Urinary bladder (tissue), 4 donors: Measurements from ENCODE around the gene CMTR1. TPM values are rescaled to one million over a fixed set of nuclear protein-coding genes. Genes with fewer than 3 reads are reported as not detected.
"Not testable (repeated sequence)": the region's sequence is repeated elsewhere in the genome, so short reads cannot be mapped to it uniquely, and the experiment has no call there.

Source experiments
- DNase-seq: peaks from one replicate; pipeline ENCODE4 v3.0.0-alpha.2; 2015; ENCODE audit errors: extremely low spot score
- H3K27ac ChIP-seq: one replicate; pipeline ENCODE4 v1.5.1; 2013; ENCODE audit warnings: low read depth, mild to moderate bottlenecking, moderate library complexity
- H3K36me3 ChIP-seq: one replicate; pipeline ENCODE4 v1.6.1; 2013; ENCODE audit warnings: mild to moderate bottlenecking, moderate library complexity; ENCODE audit not compliant: insufficient read depth
- H3K4me1 ChIP-seq: one replicate; pipeline ENCODE4 v1.6.1; 2013; ENCODE audit warnings: mild to moderate bottlenecking, moderate library complexity; ENCODE audit not compliant: insufficient read depth
- H3K4me3 ChIP-seq: one replicate; pipeline ENCODE4 v1.5.1; 2013; ENCODE audit warnings: low read depth, low read length
- WGBS: extraction: QIAGEN DNeasy Blood & Tissue Kit; methylation state at CpG from one replicate; pipeline ENCODE4 v1.1.7; 2013; 5-methylcytosine and 5-hydroxymethylcytosine counted together
- polyA plus RNA-seq: library from polyadenylated mRNA; stranded (reverse); fragments of 200-250 nt; gene quantifications from one replicate; pipeline ENCODE4 v1.2.3, GENCODE V29; 2013
- total RNA-seq: library from RNA; depleted of rRNA; stranded (reverse); fragments of >200 nt; gene quantifications from one replicate; pipeline ENCODE4 v1.2.3, GENCODE V29; 2014
- donor health status: healthy with polysubstance abuse.
- donor health status: healthy.

CMTR1 gene
- total and polyA plus RNA-seq, 2 donors, result 26.0 to 32.3 TPM

DNA sequence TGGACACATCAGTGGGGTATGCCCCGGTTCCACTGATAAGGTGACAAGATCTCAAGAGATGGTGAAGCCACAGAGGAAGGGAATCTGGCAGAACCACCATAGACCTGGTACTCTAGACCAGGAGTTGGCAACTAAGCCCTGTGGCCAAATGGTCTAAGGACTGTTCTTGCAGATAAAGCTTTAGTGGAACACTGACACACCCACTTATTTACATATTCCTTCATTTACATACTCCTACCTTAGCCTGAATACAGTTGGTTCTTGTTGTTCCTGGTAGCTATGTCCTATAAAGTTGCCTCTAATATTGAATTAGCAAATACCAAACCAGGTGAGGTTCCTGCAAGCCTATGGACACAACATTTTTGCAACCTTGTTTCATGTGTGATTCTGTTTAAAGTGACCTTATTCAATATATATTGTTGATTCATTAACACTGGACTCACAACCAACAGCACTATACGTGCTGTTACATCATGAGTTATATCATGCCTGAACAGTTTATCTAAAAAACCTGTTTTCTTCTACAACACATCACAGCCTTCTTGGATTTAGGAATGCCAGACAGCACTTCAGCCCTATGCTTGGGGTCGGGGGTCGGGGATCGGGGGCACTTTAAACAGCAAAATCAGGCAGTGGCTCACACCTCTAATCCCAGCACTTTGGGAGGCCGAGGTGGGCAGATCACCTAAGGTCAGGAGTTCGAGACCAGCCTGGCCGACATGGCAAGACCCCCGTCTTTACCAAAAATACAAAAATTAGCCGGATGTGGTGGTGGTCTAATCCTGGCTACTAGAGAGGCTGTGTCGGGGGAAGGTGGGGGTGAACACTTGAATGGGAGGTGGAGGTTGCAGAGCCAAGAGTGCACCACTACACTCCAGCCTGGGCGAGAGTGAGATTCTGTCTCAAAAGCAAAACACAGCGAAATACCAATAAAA, 64.2 kb downstream of the CMTR1 start:
- H3K4me1 ChIP-seq, result no peaks in the 10 kb centered on the region
- WGBS, result 89% methylated on average over 13 of the region's 13 CpGs
- H3K4me3 ChIP-seq, result no peak overlapping the region
- DNase-seq, result no peak
- no peaks in the 10 kb centered on the region for H3K36me3 ChIP-seq
- H3K27ac ChIP-seq, result no peak overlapping the region

DNA sequence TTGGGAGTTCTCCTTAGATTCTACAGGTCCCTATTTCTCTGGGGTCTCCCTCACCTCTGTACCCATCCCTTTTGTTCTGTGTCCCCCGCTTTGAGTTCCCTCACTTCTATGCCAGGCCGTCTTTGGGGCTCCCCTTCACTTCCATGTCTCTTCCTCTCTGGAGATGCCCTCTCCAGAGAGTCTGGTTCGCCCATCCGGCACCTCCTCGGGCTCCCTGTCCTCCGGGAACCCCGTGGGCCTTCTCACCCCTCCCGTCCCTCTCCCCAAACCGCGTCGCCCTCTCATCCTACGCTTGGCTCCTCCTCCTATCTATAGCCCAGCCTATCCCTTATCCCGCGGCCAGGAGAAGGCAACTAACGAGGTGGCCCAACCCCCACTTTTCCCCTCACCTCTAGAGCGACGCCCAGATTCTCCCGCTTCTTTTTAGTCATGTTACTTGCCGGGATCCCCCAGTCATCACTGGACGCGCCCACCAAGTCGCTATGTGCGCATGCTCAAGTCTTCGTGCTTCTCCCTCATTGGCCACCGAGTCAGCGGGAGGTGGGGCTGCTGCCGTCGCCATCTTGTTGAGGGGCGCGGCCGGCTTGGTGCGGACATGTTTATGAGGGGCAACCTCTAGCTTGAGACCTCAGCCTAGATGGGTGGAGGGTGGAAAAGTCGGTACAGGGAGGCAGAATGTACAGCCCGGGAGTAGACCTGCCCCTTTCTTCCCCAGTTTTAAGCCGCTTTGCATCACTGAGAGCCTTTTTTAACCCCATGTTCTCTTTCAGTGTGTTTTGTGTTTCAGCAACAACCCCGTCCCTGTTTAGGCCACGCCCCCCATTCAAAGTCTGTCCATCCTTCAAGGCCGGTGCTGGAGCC, 66.6 kb downstream of the CMTR1 start, which contains the start of gene CCDC167:
CCDC167 (minus strand) TSS at position 461 of the 861 bp plus-strand sequence; CDS start at position 431, 30 bp downstream.
- DNase-seq, result peak; percentile 97
- Histone ChIP-seq H3K36me3 (no peaks in the 10 kb centered on the region), H3K27ac (no peak within 1 kb of the TSS), H3K4me3 (peak within 1 kb of the TSS; percentile 55), H3K4me1 (no peaks in the 10 kb centered on the region)
- WGBS, result 1% methylated on average over 38 of the region's 38 CpGs

DNA sequence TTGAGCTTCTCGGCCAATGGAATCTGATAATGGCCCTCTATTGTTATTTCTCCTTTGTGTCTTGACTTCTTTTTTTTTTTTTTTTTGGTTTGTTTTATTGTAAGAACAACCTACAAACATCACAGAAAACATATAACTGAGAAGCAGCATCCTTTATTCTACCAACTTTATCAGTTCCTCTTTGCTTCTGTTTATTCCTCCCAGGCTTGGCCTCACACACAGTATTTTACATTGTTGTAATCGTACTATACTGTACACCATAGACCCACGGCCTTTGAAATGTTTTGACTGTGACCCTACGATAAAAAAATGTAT, 67.2 kb downstream of the CMTR1 start:
- WGBS, result 71% methylated on average over 4 of the region's 4 CpGs
- Histone ChIP-seq H3K36me3 (no peaks in the 10 kb centered on the region), H3K27ac (no peak overlapping the region), H3K4me1 (no peaks in the 10 kb centered on the region), H3K4me3 (peak overlapping the region; percentile 55)
- DNase-seq, result no peak

DNA sequence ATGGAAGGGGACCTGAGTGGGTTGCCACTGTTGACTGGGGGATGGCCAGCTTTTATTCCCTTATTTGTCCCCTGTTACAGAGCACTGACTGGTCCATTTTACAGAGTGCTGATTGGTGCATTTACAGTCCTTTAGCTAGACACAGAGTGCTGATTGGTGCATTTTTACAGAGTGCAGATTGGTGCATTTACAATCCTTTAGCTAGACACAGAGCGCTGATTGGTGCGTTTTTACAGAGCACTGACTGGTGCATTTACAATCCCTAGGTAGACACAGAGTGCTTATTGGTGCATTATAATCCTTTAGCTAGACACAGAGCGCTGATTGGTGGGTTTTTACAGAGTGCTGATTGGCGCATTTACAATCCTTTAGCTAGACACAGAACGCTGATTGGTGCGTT, 67.9 kb downstream of the CMTR1 start:
- WGBS, result 94% methylated on average over 6 of the region's 6 CpGs
- not testable (repeated sequence) for H3K36me3 ChIP-seq, H3K4me1 ChIP-seq, DNase-seq, H3K4me3 ChIP-seq, H3K27ac ChIP-seq

DNA sequence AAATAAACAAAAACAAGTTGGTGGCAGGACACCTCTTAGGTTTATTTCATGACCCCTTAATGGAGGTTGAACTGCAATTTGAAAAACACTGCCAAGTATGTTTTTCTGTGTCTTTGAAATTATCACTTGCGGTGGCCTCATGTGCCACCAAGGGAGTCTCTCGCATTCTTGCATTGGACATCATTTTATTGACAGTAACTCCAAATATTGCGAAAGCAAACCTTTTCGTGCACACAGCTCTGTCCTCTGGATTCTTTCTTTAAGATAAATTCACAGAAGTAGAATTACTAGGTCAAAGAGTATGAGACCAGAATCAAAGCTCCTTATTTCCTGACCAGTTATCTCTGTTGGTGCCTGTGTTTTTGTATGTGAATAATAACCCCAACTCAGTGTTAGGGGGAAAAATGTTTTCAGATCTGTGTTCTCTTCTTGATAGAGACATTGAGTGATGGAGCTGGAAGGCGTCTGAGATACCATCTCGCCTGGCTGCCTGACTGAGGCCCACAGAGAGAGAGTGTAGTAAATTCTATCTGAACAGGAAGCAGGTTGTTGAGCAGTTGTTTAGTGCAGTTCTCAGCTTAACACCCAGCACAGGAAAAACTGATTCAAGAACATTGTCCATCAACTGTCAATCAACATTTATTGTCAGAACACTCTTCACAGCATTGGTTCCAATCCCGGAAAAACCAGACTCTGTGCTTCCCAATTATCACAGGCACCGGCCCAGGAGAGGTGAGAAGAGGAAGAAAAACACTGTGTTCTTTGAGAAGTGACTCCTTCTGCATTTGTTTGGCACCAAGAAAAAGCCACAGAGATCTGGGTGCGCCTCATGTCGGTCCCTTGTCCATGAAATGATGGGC, 68.8 kb downstream of the CMTR1 start:
- Histone ChIP-seq H3K4me3 (no peak overlapping the region), H3K36me3 (no peaks in the 10 kb centered on the region), H3K4me1 (no peaks in the 10 kb centered on the region), H3K27ac (no peak overlapping the region)
- 60% methylated on average over 10 of the region's 10 CpGs for WGBS
- DNase-seq, result no peak

DNA sequence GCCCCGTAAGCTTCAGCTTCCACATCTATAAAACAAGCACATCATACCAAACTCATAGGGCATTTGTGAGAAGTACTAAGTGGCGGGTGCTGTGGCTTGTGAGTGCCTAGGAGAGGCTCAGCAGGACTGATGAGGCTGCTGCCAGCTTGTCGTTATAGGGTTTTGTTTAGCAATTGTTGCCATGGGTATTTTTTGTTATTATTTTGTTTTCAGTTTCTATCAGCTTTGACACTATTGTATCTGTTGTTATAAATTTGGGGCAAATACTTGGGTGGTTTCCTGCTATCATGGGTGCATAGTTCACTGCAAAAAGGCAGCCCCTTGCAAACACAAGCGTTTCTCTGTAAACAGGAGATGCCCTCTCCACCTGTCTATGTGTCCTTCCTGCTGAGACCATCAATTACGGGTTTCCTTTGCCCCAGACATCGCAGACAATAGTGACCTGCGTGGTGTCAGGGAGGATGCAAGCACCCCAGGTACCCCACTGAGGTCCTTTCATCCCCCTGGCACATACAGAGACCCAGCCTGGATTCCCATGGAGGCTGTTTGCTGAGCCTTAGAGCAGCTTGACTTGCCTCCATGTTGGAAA, 69.8 kb downstream of the CMTR1 start:
- H3K27ac ChIP-seq, result peak overlapping the region; percentile 25
- 54% methylated on average over 7 of the region's 7 CpGs for WGBS
- H3K4me3 ChIP-seq, result no peak overlapping the region
- H3K36me3 ChIP-seq, result no peaks in the 10 kb centered on the region
- no peaks in the 10 kb centered on the region for H3K4me1 ChIP-seq
- no peak for DNase-seq

DNA sequence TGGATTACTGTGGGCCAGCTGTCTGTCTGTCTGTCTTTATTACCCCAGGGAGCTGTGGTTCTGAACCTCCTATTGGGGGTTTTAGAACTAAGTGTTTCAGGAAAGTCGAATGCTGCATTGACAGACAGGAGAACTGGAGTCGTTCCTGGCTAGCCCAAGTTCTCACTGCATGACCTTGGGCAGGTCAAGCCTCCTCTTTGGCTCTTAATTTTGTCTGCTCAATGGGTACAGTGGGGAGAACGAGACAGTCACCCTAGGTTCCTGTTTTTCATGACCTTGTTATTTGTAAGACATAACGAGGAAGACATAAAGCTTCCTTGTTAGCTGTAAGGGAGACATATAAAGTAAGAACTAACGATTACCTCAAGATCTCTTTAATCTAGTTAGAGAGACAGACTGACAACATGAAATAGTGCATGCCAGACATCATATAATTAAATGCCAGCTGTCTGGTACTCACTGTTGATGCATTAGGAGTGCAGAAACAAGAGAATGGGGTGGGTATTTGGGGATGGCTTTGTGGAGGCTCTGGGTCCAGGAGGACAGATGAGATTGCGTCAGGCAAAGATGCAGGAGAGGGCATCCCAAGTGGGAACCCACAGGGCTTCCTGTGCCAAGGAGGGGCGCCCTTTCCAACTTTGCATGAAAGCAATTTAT, 70.4 kb downstream of the CMTR1 start:
- no peaks in the 10 kb centered on the region for H3K4me1 ChIP-seq

DNA sequence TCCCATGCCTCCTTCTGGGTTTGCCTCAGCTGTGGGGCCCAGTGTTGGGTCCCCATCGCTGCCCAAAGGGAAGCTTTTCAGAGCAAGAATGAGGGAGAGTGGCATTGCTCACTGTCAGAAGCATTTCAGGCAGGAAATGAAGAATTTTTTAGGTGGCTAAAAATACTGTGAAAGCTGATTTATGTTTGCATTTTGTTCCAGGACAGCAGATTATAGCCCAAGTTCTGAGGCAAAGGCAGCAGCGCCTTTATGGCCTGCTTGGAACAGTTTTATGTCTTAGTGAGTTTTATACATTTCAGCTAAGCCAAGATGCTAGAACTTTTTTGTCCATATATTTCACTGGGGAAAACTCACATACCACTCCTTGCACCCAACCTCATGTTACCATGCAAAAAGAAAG, 71.0 kb downstream of the CMTR1 start:
- H3K4me3 ChIP-seq, result no peak overlapping the region
- no peaks in the 10 kb centered on the region for H3K4me1 ChIP-seq
- no peak for DNase-seq
- no peaks in the 10 kb centered on the region for H3K36me3 ChIP-seq
- 64% methylated on average over 2 of the region's 2 CpGs for WGBS
- no peak overlapping the region for H3K27ac ChIP-seq

More for the DNA sequence above, 70.4 kb downstream of the CMTR1 start:
- Histone ChIP-seq H3K4me3 (no peak overlapping the region), H3K27ac (peak overlapping the region; percentile 25), H3K36me3 (no peaks in the 10 kb centered on the region)
- 63% methylated on average over 7 of the region's 7 CpGs for WGBS
- no peak for DNase-seq

DNA sequence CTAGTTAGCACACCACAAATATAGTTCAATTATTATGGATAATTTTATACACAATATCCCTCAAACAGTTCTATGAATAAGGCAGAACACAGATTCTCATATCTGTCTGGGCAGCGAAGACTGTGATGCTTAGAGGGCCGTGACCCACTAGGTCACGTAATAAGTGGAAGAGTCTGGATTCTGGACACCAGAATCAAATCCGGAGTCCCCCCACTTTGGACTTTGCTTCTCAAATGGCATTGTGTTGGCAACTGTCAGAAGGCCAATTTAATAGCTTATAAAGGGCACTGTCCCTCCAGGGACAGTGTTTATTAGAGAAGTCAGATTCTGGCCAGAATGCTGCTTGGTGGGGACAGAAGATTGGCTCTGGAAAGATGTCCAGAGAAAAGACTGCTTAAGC, 73.5 kb downstream of the CMTR1 start:
- Histone ChIP-seq H3K4me1 (no peaks in the 10 kb centered on the region), H3K36me3 (no peaks in the 10 kb centered on the region), H3K4me3 (no peak overlapping the region), H3K27ac (no peak overlapping the region)
- no peak for DNase-seq
- 89% methylated on average over 4 of the region's 4 CpGs for WGBS

DNA sequence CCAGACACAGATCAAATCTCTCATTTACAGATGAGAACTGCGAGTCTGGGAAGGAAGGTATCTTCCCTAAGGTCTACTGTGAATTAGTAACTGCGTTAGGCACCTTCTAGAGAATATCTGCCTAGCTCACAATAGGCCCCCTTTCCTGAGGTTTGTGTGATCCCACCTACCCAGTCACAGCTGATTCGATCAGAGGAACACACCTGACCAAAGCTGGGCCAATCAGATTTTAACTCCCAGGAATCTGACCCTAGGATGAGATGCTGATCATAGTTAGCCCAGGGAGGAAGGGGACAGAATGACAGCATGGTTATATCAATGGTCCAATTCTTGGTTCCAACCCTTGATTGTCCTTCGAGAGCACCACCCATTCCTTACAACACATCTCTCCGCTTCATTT, 74.1 kb downstream of the CMTR1 start:
- no peak overlapping the region for H3K4me3 ChIP-seq
- no peaks in the 10 kb centered on the region for H3K36me3 ChIP-seq
- H3K27ac ChIP-seq, result no peak overlapping the region
- WGBS, result 86% methylated on average over 5 of the region's 5 CpGs
- DNase-seq, result no peak
- H3K4me1 ChIP-seq, result no peaks in the 10 kb centered on the region

DNA sequence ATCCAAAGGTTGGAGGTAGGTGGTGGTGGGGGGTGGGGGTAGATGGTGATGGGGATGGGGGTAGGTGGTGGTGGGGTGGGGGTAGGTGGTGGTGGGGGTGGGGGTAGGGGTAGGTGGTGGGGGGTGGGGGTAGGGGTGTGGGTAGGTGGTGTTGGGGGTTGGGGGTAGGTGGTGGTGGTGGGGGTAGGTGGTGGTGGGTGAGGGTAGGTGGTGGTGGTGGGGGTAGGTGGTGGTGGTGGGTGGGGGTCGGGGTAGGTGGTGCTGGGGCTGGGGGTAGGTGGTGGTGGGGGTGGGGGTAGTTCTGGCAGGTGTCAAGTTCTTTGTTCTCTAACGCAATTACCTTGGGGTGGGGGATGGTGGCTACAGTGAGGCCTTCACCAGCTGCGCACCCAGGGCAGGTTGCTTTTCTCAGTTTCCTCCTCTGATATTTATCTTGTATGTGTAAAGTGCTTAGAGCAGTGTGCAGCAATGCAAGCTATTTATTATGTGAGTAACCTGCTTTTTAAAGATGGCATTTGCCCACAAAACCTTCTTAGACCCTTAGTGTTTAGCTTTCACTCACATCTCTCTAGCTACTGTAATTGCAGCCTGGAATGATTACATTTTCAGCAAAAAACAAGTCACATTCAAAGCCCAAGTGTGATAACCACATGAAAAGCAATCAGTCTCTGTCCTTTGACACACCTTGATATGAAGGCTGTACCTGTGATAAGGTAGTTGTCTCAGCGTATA, 74.8 kb downstream of the CMTR1 start:
- DNase-seq, result no peak
- no peak overlapping the region for H3K4me3 ChIP-seq
- H3K27ac ChIP-seq, result no peak overlapping the region
- WGBS, result 53% methylated on average over 4 of the region's 4 CpGs
- no peaks in the 10 kb centered on the region for H3K36me3 ChIP-seq
- no peaks in the 10 kb centered on the region for H3K4me1 ChIP-seq

DNA sequence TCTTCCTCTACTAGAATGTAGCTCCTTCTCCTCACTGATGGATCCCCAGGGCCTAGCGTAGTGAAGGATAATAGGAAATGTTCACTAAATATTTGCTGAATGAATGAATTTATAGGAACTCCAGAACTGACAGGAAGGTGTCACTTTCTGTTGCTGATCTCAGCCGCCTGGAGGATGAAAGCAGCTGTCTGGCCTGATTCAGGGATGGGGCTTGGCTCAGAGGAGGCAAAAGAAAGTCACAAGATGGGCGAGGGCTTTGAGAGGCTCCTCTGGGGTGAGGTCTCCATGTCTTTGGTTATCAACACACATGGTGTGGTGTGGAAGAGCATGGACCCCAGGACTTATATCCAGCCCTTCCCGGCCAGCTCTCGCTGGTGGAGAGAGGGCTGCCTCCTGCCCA, 78.2 kb downstream of the CMTR1 start:
- no peaks in the 10 kb centered on the region for H3K4me1 ChIP-seq
- H3K4me3 ChIP-seq, result no peak overlapping the region
- H3K36me3 ChIP-seq, result no peaks in the 10 kb centered on the region
- no peak overlapping the region for H3K27ac ChIP-seq
- DNase-seq, result no peak
- WGBS, result 77% methylated on average over 5 of the region's 5 CpGs
